ENCODE results near the gene RETN. TPM values are rescaled to one million over a fixed set of nuclear protein-coding genes. Genes with fewer than 3 reads are reported as not detected.

Gene RETN
- total RNA-seq, 2 experiments from 2014 or later = not detected

- TF ChIP-seq CTCF (conservative IDR thresholded peaks at IDR 0.05; ENCODE audit: low read length) = no peak
- TF ChIP-seq EZH2phosphoT487 (IDR thresholded peaks at IDR 0.05; ENCODE audit: borderline replicate concordance, low read depth, low read length) = no peak
- Histone ChIP-seq H3K4me1 (ENCODE audit: insufficient read depth, low read length, poor library complexity, severe bottlenecking) (peaks cover 1% of the 10 kb centered on the region), H3K36me3 (ENCODE audit: insufficient read depth, low read length) (peaks cover 30% of the 10 kb centered on the region), H3K4me2 (ENCODE audit: low read length) (no peak overlapping the region), H3K9me2 (ENCODE audit: insufficient read depth, low read length) (no peaks in the 10 kb centered on the region), H4K20me1 (ENCODE audit: insufficient read depth, low read length) (no peaks in the 10 kb centered on the region), H3K79me2 (ENCODE audit: insufficient read depth, low read depth, low read length) (0 out of 2 replicates have a peak, but pooled peaks cover under 1% of the 10 kb centered on the region), H3K4me3 (ENCODE audit: low read depth, low read length, poor library complexity, severe bottlenecking) (no peak overlapping the region), H2AFZ (ENCODE audit: low read length) (no peak overlapping the region), H3K9me3 (ENCODE audit: low read length) (no peaks in the 10 kb centered on the region), H3K27ac (ENCODE audit: low read depth, low read length, poor library complexity, severe bottlenecking) (no peak overlapping the region)
- DNase-seq (ENCODE audit: low spot score) = no peak
- BruUV-seq (replicated peaks) = no TSS peak
- intact Hi-C loops (cut with micrococcal nuclease; ENCODE audit: unreplicated experiment) = no loop called here
- ChIA-PET POLR2A (no interaction called here), CTCF (ENCODE audit: unreplicated experiment) (no interaction called here)
Observed at GRCh38 chr19:7687177-7687576, 18.3 kb downstream of the RETN start.

- H4K20me1 ChIP-seq (ENCODE audit: insufficient read depth, low read length) = no peaks in the 10 kb centered on the region
- H3K9me3 ChIP-seq (ENCODE audit: low read length) = no peaks in the 10 kb centered on the region
- H2AFZ ChIP-seq (ENCODE audit: low read length) = no peak overlapping the region
- no peaks in the 10 kb centered on the region for H3K9me2 ChIP-seq (ENCODE audit: insufficient read depth, low read length)
- H3K4me3 ChIP-seq (ENCODE audit: low read depth, low read length, poor library complexity, severe bottlenecking) = no peak overlapping the region
- peaks cover 12% of the 10 kb centered on the region; the same call in 1 of the 2 replicates for H3K36me3 ChIP-seq (ENCODE audit: insufficient read depth, low read length)
- H3K4me2 ChIP-seq (ENCODE audit: low read length) = no peak overlapping the region
- BruUV-seq (replicated peaks) = no TSS peak
- ChIA-PET POLR2A (no interaction called here), CTCF (ENCODE audit: unreplicated experiment) (no interaction called here)
- no peaks in the 10 kb centered on the region for H3K79me2 ChIP-seq (ENCODE audit: insufficient read depth, low read depth, low read length)
- no peak for TF ChIP-seq CTCF (conservative IDR thresholded peaks at IDR 0.05; ENCODE audit: low read length)
- no peak for TF ChIP-seq EZH2phosphoT487 (IDR thresholded peaks at IDR 0.05; ENCODE audit: borderline replicate concordance, low read depth, low read length)
- intact Hi-C loops (cut with micrococcal nuclease; ENCODE audit: unreplicated experiment) = no loop called here
- H3K27ac ChIP-seq (ENCODE audit: low read depth, low read length, poor library complexity, severe bottlenecking) = no peak overlapping the region
- H3K4me1 ChIP-seq (ENCODE audit: insufficient read depth, low read length, poor library complexity, severe bottlenecking) = peaks cover 4% of the 10 kb centered on the region
- DNase-seq (ENCODE audit: low spot score) = no peak
Observed at GRCh38 chr19:7689165-7689564, 20.3 kb downstream of the RETN start.

GRCh38 chr19:7690779-7691258 is 22.0 kb downstream of the RETN start:
- Histone ChIP-seq H3K9me3 (ENCODE audit: low read length) (no peaks in the 10 kb centered on the region), H3K36me3 (ENCODE audit: insufficient read depth, low read length) (no peaks in the 10 kb centered on the region), H3K4me3 (ENCODE audit: low read depth, low read length, poor library complexity, severe bottlenecking) (no peak overlapping the region), H3K4me2 (ENCODE audit: low read length) (no peak overlapping the region), H3K9me2 (ENCODE audit: insufficient read depth, low read length) (no peaks in the 10 kb centered on the region), H3K27ac (ENCODE audit: low read depth, low read length, poor library complexity, severe bottlenecking) (no peak overlapping the region), H4K20me1 (ENCODE audit: insufficient read depth, low read length) (no peaks in the 10 kb centered on the region), H2AFZ (ENCODE audit: low read length) (no peak overlapping the region), H3K4me1 (ENCODE audit: insufficient read depth, low read length, poor library complexity, severe bottlenecking) (peaks cover 20% of the 10 kb centered on the region), H3K79me2 (ENCODE audit: insufficient read depth, low read depth, low read length) (no peaks in the 10 kb centered on the region)
- ChIA-PET POLR2A (no interaction called here), CTCF (ENCODE audit: unreplicated experiment) (interaction anchor here (0.7 kb wide), 1 partner anchor 213 kb away, joined by 3 read pairs; no protein-coding TSS in a partner anchor)
- TF ChIP-seq EZH2phosphoT487 (IDR thresholded peaks at IDR 0.05; ENCODE audit: borderline replicate concordance, low read depth, low read length) (no peak), CTCF (conservative IDR thresholded peaks at IDR 0.05; ENCODE audit: low read length) (no peak)
- no peak for DNase-seq (ENCODE audit: low spot score)
- no TSS peak for BruUV-seq (replicated peaks)
- intact Hi-C loops (cut with micrococcal nuclease; ENCODE audit: unreplicated experiment) = no loop called here

Data from OCI-LY7 (cell line).